K562 treated with DMSO at 1 percent for 48 hours (cell line): ENCODE measurements around the gene SLC6A5. TPM values are rescaled to one million over a fixed set of nuclear protein-coding genes. Genes with fewer than 3 reads are reported as not detected.

Source experiments
- total RNA-seq: library from RNA; unstranded; fragments of 300-600 nt; gene quantifications from 2 replicates; pipeline ENCODE4 v1.2.3, GENCODE V29; 2022; ENCODE audit warnings: low replicate concordance; ENCODE audit errors: extremely low read depth

SLC6A5 gene
- not detected in 2 replicates for total RNA-seq

GRCh38 chr11:20599221-20600019 is at the start of gene SLC6A5:
TSS of gene SLC6A5 (plus strand) at chr11:20599608. CDS start at chr11:20599673, 65 bp downstream.

GRCh38 chr11:20668844-20669819 is 69.7 kb downstream of the SLC6A5 start, which contains the start of gene NELL1:
TSS of gene NELL1 (plus strand) at chr11:20669586.

Other genes starting within 250 kb of the SLC6A5 start
- not detected in 2 replicates for gene HTATIP2, start 235.9 kb upstream of the SLC6A5 start, total RNA-seq
- gene PRMT3, start 211.9 kb upstream of the SLC6A5 start, total RNA-seq, result not detected in 2 replicates
- gene NELL1, start 70.0 kb downstream of the SLC6A5 start, total RNA-seq, result not detected in 2 replicates